Measurements from ENCODE around the gene PPP1R36.

DNA sequence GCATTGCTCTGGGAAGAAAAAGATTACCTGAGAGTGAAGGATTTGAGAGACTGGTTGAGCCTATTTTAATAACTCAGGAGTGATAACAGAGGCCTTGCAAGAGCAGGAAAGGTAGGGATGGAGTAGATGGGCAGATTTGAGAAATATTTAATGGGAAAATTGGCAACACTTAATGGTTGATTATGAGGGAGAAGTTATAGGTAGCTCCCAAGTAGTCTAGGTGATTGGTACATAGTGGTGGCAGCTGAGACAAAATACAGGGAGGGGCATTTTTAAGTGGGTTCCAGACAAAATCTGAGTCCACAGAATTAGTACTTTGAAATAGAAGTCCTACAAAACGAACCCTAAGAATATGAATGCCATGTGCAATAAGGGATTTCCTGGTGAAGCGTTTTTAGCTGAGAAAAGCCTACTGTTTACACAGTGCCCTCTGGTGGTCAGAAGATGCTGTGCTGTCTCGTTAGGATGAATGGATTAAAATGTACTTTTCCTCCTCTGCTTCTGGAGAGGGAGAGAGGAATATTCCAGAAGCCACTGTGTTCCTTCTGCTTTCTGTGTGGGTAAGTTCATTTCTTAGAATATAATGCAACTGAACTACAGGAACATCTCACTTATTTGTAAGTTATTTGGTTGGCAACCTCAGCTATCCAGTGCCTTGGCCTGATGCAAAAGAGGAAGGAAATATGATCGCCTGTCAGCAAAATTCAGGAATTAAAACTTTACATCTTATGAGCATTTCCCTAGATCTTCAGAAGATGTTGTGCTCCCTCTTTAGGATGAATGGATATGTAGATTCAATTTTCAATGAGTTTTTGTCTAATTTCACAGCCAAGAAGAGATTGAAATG lies 38.7 kb upstream of the PPP1R36 start:
- TF ChIP-seq, protein P1, sequence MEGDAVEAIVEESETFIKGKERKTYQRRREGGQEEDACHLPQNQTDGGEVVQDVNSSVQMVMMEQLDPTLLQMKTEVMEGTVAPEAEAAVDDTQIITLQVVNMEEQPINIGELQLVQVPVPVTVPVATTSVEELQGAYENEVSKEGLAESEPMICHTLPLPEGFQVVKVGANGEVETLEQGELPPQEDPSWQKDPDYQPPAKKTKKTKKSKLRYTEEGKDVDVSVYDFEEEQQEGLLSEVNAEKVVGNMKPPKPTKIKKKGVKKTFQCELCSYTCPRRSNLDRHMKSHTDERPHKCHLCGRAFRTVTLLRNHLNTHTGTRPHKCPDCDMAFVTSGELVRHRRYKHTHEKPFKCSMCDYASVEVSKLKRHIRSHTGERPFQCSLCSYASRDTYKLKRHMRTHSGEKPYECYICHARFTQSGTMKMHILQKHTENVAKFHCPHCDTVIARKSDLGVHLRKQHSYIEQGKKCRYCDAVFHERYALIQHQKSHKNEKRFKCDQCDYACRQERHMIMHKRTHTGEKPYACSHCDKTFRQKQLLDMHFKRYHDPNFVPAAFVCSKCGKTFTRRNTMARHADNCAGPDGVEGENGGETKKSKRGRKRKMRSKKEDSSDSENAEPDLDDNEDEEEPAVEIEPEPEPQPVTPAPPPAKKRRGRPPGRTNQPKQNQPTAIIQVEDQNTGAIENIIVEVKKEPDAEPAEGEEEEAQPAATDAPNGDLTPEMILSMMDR (conservative IDR thresholded peaks at IDR 0.05) = peak; percentile 95
- no peak for TF ChIP-seq EZH2 (IDR thresholded peaks at IDR 0.05; ENCODE audit: low read depth)

All from PC-9 (cell line).